ENCODE measurements around the gene PRR12. TPM values are rescaled to one million over a fixed set of nuclear protein-coding genes. Genes with fewer than 3 reads are reported as not detected.
A peak's percentile ranks its signal among the peaks of the same experiment; 100 is the strongest.

The PRR12 gene
- total and polyA plus RNA-seq, 2 donors = 2.3 to 10.2 TPM

- Histone ChIP-seq H3K4me3 (ENCODE audit: low read length in 2 of 2) (no peak overlapping the region), H3K27me3 (ENCODE audit: control insufficient read depth in 2 of 2, insufficient read depth in 1 of 2, low read length in 1 of 2) (no peaks in the 10 kb centered on the region), H3K4me1 (ENCODE audit: control insufficient read depth in 2 of 2, insufficient read depth in 2 of 2, low read length in 2 of 2) (peaks cover 16 to 82% of the 10 kb centered on the region in 2 donors), H3K36me3 (ENCODE audit: control insufficient read depth in 2 of 2, insufficient read depth in 2 of 2, low read length in 1 of 2) (peaks cover 54 to 57% of the 10 kb centered on the region in 2 donors), H3K9me3 (ENCODE audit: control insufficient read depth in 2 of 2, insufficient read depth in 1 of 2, low read length in 1 of 2) (peaks cover 2 to 9% of the 10 kb centered on the region in 2 donors), H3K27ac (ENCODE audit: low read depth in 1 of 2, low read length in 1 of 2) (peak overlapping the region; percentile 20 to 71)
- WGBS = 98% methylated on average over 3 of the region's 3 CpGs
- no peak for DNase-seq (ENCODE audit: low read depth in 6 of 9, low spot score in 9 of 9)
Measured at GRCh38 chr19:49559443-49559842, 31.5 kb upstream of the PRR12 start.

- peaks cover 13 to 82% of the 10 kb centered on the region in 2 donors for H3K4me1 ChIP-seq (ENCODE audit: control insufficient read depth in 2 of 2, insufficient read depth in 2 of 2, low read length in 2 of 2)
- no peak for DNase-seq (ENCODE audit: low read depth in 6 of 9, low spot score in 9 of 9)
- no peaks in the 10 kb centered on the region for H3K27me3 ChIP-seq (ENCODE audit: control insufficient read depth in 2 of 2, insufficient read depth in 1 of 2, low read length in 1 of 2)
- peak overlapping the region; percentile 28 to 71 for H3K27ac ChIP-seq (ENCODE audit: low read depth in 1 of 2, low read length in 1 of 2)
- WGBS = 90% methylated on average over 15 of the region's 15 CpGs
- H3K36me3 ChIP-seq (ENCODE audit: control insufficient read depth in 2 of 2, insufficient read depth in 2 of 2, low read length in 1 of 2) = peaks cover 50 to 57% of the 10 kb centered on the region in 2 donors
- H3K4me3 ChIP-seq (ENCODE audit: low read length in 2 of 2) = no peak overlapping the region
- H3K9me3 ChIP-seq (ENCODE audit: control insufficient read depth in 2 of 2, insufficient read depth in 1 of 2, low read length in 1 of 2) = peaks cover 0 to 5% of the 10 kb centered on the region in 2 donors
Measured at GRCh38 chr19:49559928-49560327, 31.1 kb upstream of the PRR12 start.

GRCh38 chr19:49560358-49560900 lies 30.6 kb upstream of the PRR12 start:
- H3K36me3 ChIP-seq (ENCODE audit: control insufficient read depth in 2 of 2, insufficient read depth in 2 of 2, low read length in 1 of 2) = peaks cover 49 to 53% of the 10 kb centered on the region in 2 donors
- 38% methylated on average over 15 of the region's 15 CpGs for WGBS
- peak overlapping the region; percentile 34 to 78 for H3K27ac ChIP-seq (ENCODE audit: low read depth in 1 of 2, low read length in 1 of 2)
- peaks cover 14 to 82% of the 10 kb centered on the region in 2 donors for H3K4me1 ChIP-seq (ENCODE audit: control insufficient read depth in 2 of 2, insufficient read depth in 2 of 2, low read length in 2 of 2)
- H3K9me3 ChIP-seq (ENCODE audit: control insufficient read depth in 2 of 2, insufficient read depth in 1 of 2, low read length in 1 of 2) = peaks cover 0 to 4% of the 10 kb centered on the region in 2 donors
- DNase-seq (ENCODE audit: low read depth in 6 of 9, low spot score in 9 of 9) = peak in 1 of 9 donors; percentile 51
- H3K4me3 ChIP-seq (ENCODE audit: low read length in 2 of 2) = no peak overlapping the region
- no peaks in the 10 kb centered on the region for H3K27me3 ChIP-seq (ENCODE audit: control insufficient read depth in 2 of 2, insufficient read depth in 1 of 2, low read length in 1 of 2)

GRCh38 chr19:49564616-49565045 lies 26.4 kb upstream of the PRR12 start:
- H3K27me3 ChIP-seq (ENCODE audit: control insufficient read depth in 2 of 2, insufficient read depth in 1 of 2, low read length in 1 of 2) = no peaks in the 10 kb centered on the region
- H3K36me3 ChIP-seq (ENCODE audit: control insufficient read depth in 2 of 2, insufficient read depth in 2 of 2, low read length in 1 of 2) = peaks cover 7 to 15% of the 10 kb centered on the region in 2 donors
- H3K9me3 ChIP-seq (ENCODE audit: control insufficient read depth in 2 of 2, insufficient read depth in 1 of 2, low read length in 1 of 2) = no peaks in the 10 kb centered on the region
- peak overlapping the region in 1 of 2 donors; percentile 65 for H3K27ac ChIP-seq (ENCODE audit: low read depth in 1 of 2, low read length in 1 of 2)
- H3K4me3 ChIP-seq (ENCODE audit: low read length in 2 of 2) = no peak overlapping the region
- H3K4me1 ChIP-seq (ENCODE audit: control insufficient read depth in 2 of 2, insufficient read depth in 2 of 2, low read length in 2 of 2) = peaks cover 29 to 84% of the 10 kb centered on the region in 2 donors
- DNase-seq (ENCODE audit: low read depth in 6 of 9, low spot score in 9 of 9) = peak in 1 of 9 donors; percentile 28
- WGBS = 93% methylated on average over 6 of the region's 6 CpGs

- 75% methylated on average over 4 of the region's 4 CpGs for WGBS
- Histone ChIP-seq H3K36me3 (ENCODE audit: control insufficient read depth in 2 of 2, insufficient read depth in 2 of 2, low read length in 1 of 2) (peaks cover 3 to 9% of the 10 kb centered on the region in 2 donors), H3K9me3 (ENCODE audit: control insufficient read depth in 2 of 2, insufficient read depth in 1 of 2, low read length in 1 of 2) (no peaks in the 10 kb centered on the region), H3K4me3 (ENCODE audit: low read length in 2 of 2) (no peak overlapping the region), H3K4me1 (ENCODE audit: control insufficient read depth in 2 of 2, insufficient read depth in 2 of 2, low read length in 2 of 2) (peaks cover 28 to 84% of the 10 kb centered on the region in 2 donors), H3K27me3 (ENCODE audit: control insufficient read depth in 2 of 2, insufficient read depth in 1 of 2, low read length in 1 of 2) (no peaks in the 10 kb centered on the region), H3K27ac (ENCODE audit: low read depth in 1 of 2, low read length in 1 of 2) (peak overlapping the region in 1 of 2 donors; percentile 60)
- no peak for DNase-seq (ENCODE audit: low read depth in 6 of 9, low spot score in 9 of 9)
Measured at GRCh38 chr19:49565261-49565660, 25.7 kb upstream of the PRR12 start.

GRCh38 chr19:49566302-49566701 lies 24.7 kb upstream of the PRR12 start:
- no peak overlapping the region for H3K4me3 ChIP-seq (ENCODE audit: low read length in 2 of 2)
- H3K9me3 ChIP-seq (ENCODE audit: control insufficient read depth in 2 of 2, insufficient read depth in 1 of 2, low read length in 1 of 2) = peaks cover 0 to under 1% of the 10 kb centered on the region in 2 donors
- H3K4me1 ChIP-seq (ENCODE audit: control insufficient read depth in 2 of 2, insufficient read depth in 2 of 2, low read length in 2 of 2) = peaks cover 26 to 84% of the 10 kb centered on the region in 2 donors
- no peaks in the 10 kb centered on the region for H3K27me3 ChIP-seq (ENCODE audit: control insufficient read depth in 2 of 2, insufficient read depth in 1 of 2, low read length in 1 of 2)
- over 99% methylated on average over 3 of the region's 3 CpGs for WGBS
- H3K27ac ChIP-seq (ENCODE audit: low read depth in 1 of 2, low read length in 1 of 2) = peak overlapping the region in 1 of 2 donors; percentile 52
- peaks cover 0 to 6% of the 10 kb centered on the region in 2 donors for H3K36me3 ChIP-seq (ENCODE audit: control insufficient read depth in 2 of 2, insufficient read depth in 2 of 2, low read length in 1 of 2)
- DNase-seq (ENCODE audit: low read depth in 6 of 9, low spot score in 9 of 9) = no peak

GRCh38 chr19:49567861-49568441 lies 23.0 kb upstream of the PRR12 start:
- H3K27ac ChIP-seq (ENCODE audit: low read depth in 1 of 2, low read length in 1 of 2) = peak overlapping the region; percentile 73 to 87
- peaks cover 0 to 3% of the 10 kb centered on the region in 2 donors for H3K9me3 ChIP-seq (ENCODE audit: control insufficient read depth in 2 of 2, insufficient read depth in 1 of 2, low read length in 1 of 2)
- no peak overlapping the region for H3K4me3 ChIP-seq (ENCODE audit: low read length in 2 of 2)
- 21% methylated on average over 9 of the region's 9 CpGs for WGBS
- peak in 7 of 9 donors; percentile 63 to 92 (median 79) for DNase-seq (ENCODE audit: low read depth in 6 of 9, low spot score in 9 of 9)
- H3K4me1 ChIP-seq (ENCODE audit: control insufficient read depth in 2 of 2, insufficient read depth in 2 of 2, low read length in 2 of 2) = peaks cover 29 to 73% of the 10 kb centered on the region in 2 donors
- no peaks in the 10 kb centered on the region for H3K27me3 ChIP-seq (ENCODE audit: control insufficient read depth in 2 of 2, insufficient read depth in 1 of 2, low read length in 1 of 2)
- H3K36me3 ChIP-seq (ENCODE audit: control insufficient read depth in 2 of 2, insufficient read depth in 2 of 2, low read length in 1 of 2) = peaks cover 0 to 6% of the 10 kb centered on the region in 2 donors

- Histone ChIP-seq H3K27ac (ENCODE audit: low read depth in 1 of 2, low read length in 1 of 2) (no peak overlapping the region), H3K27me3 (ENCODE audit: control insufficient read depth in 2 of 2, insufficient read depth in 1 of 2, low read length in 1 of 2) (no peaks in the 10 kb centered on the region), H3K4me1 (ENCODE audit: control insufficient read depth in 2 of 2, insufficient read depth in 2 of 2, low read length in 2 of 2) (peaks cover 26 to 58% of the 10 kb centered on the region in 2 donors), H3K4me3 (ENCODE audit: low read length in 2 of 2) (no peak overlapping the region), H3K36me3 (ENCODE audit: control insufficient read depth in 2 of 2, insufficient read depth in 2 of 2, low read length in 1 of 2) (peaks cover 8 to 20% of the 10 kb centered on the region in 2 donors), H3K9me3 (ENCODE audit: control insufficient read depth in 2 of 2, insufficient read depth in 1 of 2, low read length in 1 of 2) (peaks cover 0 to 3% of the 10 kb centered on the region in 2 donors)
- WGBS = 48% methylated on average over 14 of the region's 14 CpGs
- DNase-seq (ENCODE audit: low read depth in 6 of 9, low spot score in 9 of 9) = peak in 8 of 9 donors; percentile 67 to 94 (median 92)
Measured at GRCh38 chr19:49570138-49570856, 20.7 kb upstream of the PRR12 start.
